LNCAP (cell line): ENCODE data around the gene LRRC3C.

Experiments used
- TF ChIP-seq, protein P1 (sequence below): fragments of 450-650 bp; IDR thresholded peaks from 2 replicates; pipeline ENCODE4 v1.5.1; 2017; ENCODE audit warnings: mild to moderate bottlenecking

Gene LRRC3C

GRCh38 chr17:39960524-39961041 is 33.1 kb downstream of the LRRC3C start:
- TF ChIP-seq, protein P1, sequence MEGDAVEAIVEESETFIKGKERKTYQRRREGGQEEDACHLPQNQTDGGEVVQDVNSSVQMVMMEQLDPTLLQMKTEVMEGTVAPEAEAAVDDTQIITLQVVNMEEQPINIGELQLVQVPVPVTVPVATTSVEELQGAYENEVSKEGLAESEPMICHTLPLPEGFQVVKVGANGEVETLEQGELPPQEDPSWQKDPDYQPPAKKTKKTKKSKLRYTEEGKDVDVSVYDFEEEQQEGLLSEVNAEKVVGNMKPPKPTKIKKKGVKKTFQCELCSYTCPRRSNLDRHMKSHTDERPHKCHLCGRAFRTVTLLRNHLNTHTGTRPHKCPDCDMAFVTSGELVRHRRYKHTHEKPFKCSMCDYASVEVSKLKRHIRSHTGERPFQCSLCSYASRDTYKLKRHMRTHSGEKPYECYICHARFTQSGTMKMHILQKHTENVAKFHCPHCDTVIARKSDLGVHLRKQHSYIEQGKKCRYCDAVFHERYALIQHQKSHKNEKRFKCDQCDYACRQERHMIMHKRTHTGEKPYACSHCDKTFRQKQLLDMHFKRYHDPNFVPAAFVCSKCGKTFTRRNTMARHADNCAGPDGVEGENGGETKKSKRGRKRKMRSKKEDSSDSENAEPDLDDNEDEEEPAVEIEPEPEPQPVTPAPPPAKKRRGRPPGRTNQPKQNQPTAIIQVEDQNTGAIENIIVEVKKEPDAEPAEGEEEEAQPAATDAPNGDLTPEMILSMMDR: no peak

GRCh38 chr17:39962642-39963220 is 35.2 kb downstream of the LRRC3C start, which contains the start of gene GSDMA:
Gene GSDMA (plus strand): TSS chr17:39963004. CDS start chr17:39965688, 2,684 bp downstream.
- TF ChIP-seq, protein P1: no peak

- TF ChIP-seq, protein P1: no peak
Measured at GRCh38 chr17:39963829-39964228, 36.3 kb downstream of the LRRC3C start.

DNA sequence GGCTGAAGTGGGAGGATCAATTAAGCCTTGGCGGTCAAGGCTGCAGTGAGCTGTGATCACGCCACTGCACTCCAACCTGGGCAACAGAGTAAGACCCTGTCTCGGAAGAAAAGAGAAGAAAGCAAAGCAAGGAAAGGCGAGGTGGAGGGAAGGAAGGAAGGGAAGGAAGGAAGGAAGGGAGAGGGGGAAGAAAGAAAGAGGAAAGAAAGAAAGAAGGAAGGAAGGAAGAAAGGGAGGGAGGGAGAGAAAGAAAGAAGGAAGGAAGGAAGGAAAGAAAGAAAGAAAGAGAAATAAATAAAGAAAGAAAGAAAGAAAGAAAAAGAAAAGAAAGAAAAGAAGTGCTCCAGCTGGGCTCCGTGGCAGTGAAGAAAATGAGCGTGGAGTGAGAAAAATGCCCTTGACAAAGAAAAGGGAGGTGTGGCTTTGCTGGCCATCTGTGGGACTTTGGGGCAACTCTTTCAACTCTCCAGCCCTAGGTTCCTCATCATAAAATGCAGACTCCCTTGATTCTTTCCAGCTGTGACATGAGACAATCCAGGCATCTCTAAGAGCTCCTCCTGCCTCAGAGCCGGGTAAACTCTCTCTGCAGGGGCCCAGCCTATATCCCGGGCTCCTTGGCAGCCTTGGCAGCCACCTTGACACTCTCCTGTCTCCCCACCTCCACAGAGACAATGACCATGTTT is 37.6 kb downstream of the LRRC3C start:
- TF ChIP-seq, protein P1: no peak

DNA sequence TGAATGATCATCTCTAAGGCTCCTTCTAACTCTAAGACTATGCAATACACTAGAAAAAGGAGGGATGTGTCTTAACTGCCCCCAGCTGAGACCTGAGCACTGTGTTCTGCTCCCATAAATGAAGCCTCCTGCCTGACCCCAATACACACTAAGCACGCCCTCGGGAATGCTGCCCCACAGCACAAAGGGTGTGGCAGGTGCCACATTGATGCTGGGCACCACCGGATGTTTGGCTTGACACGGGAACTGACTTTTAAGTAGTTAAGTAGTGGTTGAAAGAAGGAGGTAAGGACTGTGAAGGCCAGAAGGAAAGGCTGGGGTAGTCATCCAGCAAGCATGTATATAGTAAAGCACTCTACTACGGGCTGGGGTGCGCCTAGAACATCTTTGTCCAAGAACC is 39.2 kb downstream of the LRRC3C start:
- TF ChIP-seq, protein P1: no peak

- TF ChIP-seq, protein P1: no peak
Measured at GRCh38 chr17:39968761-39969160, 41.2 kb downstream of the LRRC3C start.

DNA sequence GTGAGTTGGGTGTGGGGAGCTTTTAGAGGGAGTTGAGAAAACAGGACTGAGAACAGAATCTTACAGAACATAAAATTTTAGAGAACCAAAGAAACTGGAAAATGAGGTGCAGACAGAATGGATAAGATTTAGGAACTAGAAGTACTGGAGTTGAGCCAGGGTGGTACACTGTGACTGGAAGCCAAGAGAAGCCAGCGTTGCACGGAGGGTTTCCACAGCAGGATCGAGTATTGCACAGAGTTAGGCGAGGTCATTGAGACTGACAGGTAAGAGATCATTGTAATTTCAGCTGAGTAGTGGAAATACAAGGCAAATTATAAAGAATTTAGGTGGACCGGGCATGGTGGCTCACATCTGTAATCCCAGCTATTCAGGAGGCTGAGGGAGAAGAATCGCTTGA is 41.8 kb downstream of the LRRC3C start:
- TF ChIP-seq, protein P1: no peak
